ENCODE results near the gene HAUS7. TPM values are rescaled to one million over a fixed set of nuclear protein-coding genes. Genes with fewer than 3 reads are reported as not detected.

The HAUS7 gene
- total RNA-seq, 1 donor from 2014 or later, result 16.6 TPM

DNA sequence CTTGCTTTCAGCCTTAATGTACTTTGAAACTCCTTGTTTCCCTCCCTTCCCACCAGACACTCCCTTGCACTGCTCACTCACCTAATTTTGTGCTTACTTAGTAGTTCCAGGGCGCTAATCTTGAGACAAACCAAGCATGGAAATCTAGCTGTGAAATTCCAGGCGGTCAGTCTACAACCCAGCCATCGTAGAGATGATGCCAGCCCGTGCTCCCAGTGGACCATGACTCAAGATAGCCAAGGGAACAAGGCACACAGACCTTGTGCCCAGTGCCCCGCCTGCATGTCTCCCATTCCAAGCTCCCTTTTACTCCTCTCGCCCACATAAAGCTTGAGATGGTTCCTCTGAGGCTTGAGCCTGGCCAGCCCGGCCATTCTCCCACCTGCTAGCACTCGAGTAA lies 35.6 kb downstream of the HAUS7 start:
- no peak for ATAC-seq

DNA sequence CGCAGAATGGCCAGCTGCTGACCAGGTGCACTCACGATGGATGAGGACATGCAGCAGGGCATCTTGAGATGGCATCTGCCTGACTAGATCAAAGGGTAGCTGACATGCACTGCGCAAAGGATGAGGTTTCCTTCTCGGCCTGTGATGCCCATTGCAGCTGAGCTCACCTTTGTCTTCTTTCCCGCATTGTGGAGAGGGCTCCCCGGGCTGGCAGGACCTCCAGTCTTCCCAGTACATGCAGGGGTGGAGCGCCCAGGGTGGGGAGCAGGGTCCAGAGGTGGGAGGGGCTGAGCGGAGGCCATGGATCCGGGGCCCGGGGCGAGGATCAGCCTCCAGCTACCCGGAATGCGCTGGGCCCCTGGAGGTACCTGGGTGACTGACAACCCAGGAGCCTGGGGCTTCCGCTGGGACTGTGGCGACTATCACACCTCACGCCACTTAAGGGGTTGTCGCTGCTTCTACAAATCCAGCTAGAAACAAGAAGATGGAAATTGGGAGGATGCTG lies 36.5 kb downstream of the HAUS7 start:
- ATAC-seq, result no peak

DNA sequence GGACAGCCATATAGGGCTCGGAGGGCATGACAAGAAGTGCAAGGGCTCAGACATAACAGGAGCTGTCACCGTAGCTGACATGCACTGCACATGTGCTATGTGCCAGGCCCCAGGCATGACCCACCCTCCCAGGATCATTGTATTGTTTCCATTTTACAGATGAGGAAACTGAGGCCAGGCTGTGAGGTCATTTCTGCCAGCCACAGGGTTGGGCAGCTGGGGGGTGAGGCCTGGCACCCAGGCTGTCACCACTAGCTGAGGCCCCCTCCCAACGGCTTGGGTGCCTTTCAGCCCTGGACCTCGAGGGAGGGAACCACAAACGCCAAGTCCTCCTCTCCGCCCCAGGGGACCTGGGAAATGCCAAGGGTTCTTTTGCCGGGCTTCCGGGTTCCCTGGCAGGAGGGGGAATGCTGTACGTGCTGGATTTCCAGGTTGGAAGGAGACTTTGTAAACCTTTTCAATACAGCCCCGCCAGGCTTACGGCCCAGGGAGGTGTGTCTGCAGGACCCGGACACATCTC lies 37.2 kb downstream of the HAUS7 start:
- no peak for ATAC-seq

DNA sequence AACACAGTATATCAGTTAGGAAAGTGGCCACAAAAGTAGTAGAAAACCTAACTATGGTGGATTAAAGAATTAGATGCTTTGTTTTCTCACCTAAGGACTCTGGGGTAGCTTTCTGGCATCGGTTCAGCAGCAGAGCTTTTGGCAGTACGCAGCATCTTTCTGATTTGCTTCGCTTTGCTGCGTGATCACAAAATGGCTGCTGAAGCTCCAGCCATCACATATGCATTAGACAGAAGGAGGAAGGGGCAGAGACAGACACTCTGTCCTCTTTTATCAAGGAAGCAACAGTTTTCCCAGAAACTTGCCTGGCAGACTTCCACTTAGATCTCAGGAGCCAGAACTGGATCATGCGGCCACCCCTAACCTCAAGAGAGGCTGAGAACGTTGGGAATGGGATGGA lies 39.6 kb downstream of the HAUS7 start:
- ATAC-seq, result no peak

DNA sequence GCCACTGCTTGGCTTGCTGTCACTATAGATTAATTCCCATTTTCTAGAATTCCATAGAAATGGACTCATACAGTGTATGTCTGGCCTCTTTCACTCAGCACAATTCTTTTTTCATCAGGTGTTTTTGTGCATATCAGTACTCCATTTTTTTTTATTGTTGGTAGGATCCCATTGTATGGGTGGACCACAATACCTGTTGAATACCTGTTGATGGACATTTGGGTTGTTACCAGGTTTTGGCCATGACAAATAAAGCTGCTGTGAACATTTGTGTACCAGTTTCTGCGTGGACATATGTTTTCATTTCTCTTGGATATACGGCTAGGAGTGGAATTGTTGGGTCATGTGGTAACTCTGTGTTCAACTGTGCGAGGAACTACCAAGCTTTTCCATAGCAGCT lies 44.2 kb downstream of the HAUS7 start:
- no peak for ATAC-seq

DNA sequence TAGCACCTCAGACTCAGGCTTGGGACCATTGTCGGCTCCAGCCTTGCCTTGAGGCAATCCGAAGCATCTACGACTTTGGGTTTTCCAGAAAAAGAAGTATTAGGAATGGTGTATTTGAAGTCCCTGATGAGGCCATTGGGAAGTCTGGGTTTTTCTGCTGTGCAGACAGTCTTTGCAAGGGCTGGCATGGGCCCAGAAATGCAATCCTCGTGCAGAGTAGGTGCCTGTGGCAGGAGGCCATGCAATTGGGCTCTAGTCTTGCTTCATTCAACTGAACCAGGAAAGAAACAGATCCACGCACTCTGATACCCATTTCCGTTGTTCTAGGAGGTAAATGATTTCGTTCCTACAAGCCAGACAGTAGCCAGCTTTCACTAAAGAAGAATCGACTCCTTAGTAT lies 46.7 kb downstream of the HAUS7 start:
- no peak for ATAC-seq

DNA sequence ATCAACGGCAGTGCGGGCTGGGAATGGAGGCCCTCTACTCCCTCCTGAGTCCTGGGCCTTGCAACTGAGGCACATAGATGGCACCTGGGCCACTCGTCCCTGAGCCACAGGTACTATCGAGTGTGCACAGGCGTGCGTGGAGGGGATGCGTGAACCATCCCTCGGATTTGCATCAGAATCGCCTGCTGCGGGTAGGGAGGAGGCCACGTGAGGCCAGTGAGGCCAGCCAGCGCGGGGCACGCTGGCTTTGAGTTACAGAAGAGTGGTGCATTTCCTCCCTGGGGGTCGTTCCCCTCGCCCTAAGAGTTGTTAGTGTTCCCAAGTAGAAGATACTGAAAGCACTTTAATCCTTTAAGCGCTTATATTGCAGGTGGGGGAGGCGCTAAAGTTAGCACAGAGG lies 48.5 kb downstream of the HAUS7 start:
- no peak for ATAC-seq

DNA sequence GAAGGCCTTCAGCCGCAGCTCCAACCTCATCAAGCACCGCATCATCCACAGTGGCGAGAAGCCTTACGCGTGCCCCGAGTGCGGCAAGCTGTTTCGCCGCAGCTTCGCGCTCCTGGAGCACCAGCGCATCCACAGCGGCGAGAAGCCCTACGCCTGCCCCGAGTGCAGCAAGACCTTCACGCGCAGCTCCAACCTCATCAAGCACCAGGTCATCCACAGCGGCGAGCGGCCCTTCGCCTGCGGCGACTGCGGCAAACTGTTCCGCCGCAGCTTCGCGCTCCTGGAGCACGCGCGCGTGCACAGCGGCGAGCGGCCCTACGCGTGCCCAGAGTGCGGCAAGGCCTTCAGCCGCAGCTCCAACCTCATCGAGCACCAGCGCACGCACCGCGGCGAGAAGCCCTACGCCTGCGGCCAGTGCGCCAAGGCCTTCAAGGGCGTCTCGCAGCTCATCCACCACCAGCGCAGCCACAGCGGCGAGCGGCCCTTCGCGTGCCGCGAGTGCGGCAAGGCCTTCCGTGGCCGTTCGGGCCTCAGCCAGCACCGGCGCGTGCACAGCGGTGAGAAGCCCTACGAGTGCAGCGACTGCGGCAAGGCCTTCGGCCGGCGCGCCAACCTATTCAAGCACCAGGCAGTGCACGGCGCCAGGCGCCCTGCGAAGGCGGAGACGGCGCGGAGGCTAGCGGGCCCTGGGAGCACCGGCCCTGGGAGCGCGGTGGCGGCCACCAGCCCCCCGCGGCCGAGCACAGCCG lies 49.4 kb downstream of the HAUS7 start:
- no peak for ATAC-seq

DNA sequence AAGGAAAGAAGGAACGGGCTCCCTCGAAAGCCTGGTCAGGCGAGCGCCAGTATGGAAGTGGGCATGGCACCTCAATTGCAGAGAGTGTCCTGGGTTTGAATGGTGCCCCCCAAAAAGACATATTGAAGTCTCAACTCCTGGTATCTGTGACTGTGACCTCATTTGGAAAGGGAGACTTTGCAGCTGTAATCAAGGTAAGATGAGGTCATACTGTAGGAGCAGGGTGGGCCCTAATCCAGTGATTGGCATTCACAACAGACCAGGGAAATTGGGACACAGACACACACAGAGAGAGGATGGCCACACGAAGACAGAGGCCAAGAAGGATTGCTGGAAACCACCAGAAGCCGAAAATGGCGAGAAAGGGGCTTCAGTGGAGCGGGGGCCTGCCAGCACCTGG lies 52.7 kb downstream of the HAUS7 start:
- no peak for ATAC-seq

DNA sequence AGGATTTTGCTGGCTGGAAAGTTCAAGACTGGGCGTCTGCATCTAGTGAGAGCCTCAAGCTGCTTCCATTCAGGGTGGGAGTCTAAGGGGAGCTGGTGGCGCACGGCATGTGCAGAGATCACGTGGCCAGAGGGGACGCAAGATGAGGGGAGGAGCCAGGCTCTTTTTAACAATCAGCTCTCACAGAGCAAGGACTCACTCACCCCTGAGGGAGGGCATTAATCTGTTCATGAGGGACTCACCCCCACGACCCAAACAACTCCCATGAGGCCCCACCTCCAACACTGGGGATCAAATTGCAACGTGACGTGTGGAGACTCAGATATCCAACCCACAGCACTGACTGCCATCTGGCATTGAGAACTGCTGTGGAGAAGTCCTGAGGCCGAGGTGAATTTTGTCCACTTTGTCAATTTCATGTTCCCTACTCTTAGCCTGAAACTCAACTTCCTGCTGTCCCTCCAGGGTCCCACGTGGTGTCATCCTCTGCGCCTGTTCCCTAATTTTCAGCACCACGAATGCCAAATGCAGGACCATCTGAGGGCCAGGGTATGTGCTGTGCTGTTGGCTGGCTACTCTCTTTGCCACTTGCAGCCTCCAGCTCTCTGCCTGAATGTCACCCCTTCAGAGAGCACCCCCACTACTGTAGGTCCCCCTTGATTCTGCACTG lies 53.5 kb downstream of the HAUS7 start:
- ATAC-seq, result no peak

DNA sequence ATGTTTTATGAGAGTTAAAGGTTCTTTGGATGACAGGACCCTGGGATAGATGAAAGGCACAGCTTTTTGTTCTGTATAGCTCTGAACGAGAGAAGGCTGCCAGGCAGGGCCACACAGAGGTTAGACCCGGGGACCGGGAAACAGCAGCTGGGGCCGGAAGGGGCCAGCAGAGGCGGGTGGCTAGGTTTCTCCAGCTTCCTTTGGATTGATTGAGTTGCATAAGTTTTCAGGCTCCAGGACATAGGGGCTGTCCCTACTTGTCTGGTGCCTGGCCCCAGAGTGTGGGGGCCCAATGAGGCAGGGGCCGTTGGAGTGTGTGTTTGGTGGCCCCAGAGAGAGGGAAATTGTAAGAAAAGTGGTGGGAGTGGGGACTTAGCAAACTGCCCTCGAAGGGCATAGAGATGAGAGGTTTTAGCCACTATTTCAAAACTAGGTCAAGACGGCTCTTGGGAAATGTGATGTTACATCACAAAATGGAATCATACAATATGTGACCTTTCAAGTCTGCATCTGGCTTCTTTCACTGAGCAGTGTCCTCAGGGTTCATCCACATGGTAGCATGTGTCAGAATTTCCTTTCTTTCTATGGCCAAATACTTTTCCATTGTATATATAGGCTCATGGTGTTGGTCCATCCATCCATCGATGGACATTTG lies 55.4 kb downstream of the HAUS7 start:
- ATAC-seq, result no peak

DNA sequence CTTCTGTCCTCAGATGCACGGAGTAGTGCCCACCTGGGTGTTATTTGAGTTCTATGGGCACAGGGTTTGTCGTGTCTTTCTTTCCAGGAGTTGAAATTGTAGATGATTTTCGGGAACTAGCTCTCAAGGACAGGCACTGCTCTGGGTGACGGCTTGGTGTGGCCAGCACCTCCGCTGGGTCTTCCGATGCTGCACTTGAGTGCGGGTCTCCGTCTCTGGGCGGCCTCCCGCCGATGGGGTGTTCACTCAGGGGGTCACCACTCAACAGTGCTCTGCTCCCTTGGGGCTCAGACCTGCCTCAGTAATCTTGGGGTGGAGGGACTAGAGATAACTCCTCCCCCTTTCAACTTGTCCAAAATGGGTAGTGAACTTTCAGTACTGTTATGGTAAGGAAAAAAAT lies 56.6 kb downstream of the HAUS7 start:
- no peak for ATAC-seq

DNA sequence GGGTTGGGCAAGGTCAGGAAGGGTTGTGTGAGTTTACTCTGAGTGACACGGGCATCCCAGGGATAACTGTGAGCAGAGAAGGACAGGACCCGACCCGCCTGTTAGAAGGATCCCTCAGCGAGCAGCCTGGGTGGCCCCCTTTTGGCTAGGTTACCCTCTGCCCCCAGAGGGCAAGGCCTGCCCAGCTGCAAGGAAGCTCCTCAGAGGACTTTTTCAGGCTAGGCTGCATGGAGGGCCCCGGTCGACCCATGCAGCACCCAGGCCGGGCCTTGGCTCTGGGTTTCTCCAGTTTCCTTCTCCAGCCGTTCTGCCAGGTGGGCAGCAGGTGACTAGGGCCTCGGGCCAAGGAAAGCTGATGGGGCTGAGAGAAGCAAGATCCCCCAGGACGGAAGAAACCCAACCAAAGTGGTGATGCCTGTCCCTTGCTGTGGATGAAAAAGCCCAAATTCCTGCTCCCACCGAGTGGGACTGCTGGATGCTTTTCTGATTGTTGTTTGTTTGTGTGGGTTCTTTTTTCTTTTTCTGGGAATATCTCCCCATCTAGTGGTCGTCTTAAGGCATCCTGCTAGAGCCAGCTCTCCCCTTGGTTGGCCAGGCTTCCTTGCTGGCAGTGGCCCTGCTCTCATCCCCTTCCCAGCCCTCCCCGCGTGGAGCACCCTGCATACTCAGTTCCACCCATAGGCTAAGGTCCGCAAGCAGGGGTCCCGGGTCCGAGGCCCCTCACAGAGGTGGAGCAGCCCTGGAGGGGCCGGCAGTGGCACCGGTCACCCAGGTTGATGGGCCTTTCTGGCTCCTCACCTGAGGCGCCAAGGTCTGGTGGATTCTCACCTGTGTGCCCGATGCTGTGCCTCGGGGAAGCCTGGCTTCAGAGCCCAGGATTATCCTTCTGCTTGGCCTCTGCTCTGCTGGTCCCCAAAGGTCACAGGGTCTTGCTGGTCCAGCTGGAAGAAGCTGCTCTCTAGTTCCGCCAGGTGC lies 57.3 kb downstream of the HAUS7 start:
- no peak for ATAC-seq

DNA sequence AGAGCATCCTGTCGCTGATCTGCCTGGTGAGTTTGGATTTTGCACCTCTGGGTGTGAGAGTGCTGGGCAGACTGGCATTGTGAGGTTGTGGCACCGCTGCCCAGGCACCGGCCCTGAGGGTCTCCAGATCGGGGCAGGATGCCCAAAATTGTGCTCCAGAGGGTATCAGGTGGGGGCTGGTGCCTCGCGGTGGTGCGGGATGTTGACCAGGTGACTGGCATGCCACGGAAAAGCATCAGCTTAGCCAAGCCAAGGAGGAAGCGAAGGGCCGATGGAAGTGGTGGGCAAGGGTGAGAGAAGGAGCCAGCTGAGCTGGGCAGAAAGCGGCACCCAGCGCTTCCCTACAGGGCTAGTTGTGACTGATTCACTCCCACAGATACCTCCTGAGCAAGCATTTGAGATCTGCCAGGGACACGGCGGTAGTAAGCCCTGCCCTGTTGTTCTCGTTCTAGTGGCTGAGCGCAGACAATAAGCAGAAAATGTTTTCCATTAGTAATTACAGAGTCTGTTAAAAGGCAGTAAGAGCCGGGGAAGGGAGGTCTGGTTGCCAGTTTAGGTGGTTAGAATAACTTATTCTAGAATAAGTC lies 58.3 kb downstream of the HAUS7 start:
- peak; percentile 76 for ATAC-seq

DNA sequence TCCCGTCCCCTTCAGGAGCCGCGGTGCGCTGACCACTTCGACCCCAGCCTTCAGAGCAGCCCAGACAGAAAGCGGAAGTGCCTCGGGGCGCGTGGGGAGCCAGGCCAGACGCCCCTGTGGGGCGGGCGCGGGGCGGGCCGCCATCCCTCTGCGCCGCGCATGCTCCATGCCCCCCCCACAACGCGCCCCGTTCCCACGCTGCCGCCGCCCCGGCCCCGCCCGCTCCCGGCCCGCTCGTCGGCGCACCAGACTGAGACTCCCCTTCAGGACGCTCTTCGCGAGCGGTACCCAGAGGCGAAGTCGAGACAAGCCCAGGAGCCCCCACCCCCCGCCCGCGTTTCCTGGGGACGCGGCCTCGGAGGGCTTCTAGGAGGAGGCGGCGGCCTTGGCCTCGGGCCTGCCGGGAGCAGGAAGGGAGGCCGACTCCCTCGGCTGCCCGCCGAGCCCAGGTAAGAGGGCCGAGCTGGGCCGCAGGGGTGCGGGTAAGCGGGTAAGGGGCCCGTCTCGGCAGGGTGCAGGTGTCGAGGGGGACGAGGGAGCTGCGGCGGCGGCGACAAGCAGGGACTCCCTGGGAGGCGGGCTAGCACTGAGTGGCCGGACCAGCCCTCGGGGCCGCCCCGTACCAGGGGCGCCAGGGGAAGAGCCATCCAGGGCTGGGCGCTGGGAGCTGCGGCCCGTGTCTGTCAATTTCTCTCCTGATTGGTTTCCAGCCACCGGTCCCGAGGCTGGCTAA lies 59.0 kb downstream of the HAUS7 start, which contains the start of gene ZFP92:
TSS of gene ZFP92 (plus strand) at position 218 of the 733 bp plus-strand sequence. CDS start 6,851 bp downstream, outside the sequence.
- peak; percentile 42 for ATAC-seq

DNA sequence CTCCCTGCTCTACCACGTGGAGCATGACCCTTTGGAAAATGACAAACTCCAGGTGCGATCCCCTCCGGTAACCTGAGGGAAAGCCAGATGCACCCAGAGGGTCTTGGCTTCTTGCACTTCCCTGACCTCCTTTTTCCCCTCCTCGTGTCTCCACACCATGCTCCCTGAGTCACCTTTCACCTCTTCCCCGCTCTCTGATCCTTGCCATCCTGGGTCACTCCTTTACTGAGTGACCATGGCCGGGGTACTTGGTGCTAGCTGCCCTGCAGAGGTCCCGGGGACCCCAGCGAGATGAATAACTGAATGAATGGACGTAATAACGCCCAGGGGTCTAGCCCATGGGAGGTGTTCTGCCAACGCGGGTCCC lies 59.5 kb downstream of the HAUS7 start:
- no peak for ATAC-seq

DNA sequence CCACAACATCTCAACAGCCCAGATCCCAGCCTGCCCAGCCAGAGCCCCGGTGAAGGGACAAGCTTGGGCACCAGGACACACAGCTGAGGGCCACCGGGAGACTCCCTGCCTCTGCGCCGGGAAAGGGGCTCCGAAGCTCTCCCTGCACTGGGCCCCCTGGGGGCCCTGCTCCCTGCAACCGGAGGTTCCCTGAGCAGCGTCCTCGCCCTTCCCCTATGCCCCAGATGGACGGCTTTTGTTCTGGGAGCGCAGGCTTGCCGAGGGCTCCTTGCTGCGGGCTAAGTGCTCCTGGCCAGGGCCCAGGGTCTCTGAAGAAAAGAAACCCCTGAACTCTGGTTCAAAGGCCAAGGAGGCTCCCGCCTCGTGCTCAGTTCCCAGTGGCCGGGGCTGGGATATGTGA lies 60.0 kb downstream of the HAUS7 start:
- no peak for ATAC-seq

DNA sequence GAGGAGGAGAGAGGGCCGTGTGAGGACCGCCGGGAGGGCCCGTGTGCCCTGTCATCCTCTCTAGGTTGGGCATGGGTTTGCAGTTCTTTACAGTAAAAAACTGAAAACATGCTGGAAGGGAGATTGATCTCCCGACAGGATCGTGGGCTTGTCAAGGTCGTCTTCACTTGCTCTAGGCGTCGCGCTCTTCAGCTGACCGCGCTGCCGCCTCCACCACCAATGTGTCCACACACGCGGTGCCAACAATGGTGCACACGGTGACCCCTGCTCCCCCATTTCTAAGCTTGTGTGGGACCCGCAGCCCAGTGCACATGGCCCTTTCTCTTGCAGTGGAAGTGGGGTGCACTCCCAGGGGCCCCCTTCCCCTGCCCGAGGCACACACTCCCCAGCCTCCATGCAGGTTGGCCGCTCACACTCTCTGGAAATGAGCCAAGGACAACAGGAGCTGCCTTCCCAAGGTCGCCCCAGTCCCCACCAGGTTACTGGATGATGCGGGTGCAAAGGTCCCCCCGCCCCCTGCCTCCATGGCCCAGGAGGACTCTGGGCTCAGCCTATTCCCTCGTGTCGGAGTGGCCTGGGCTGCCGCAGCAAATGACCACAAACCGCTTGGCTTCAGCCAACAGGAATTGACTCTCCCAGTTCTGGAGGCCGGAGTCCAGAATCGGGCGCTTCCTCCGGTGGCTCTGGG lies 60.8 kb downstream of the HAUS7 start:
- ATAC-seq, result no peak

DNA sequence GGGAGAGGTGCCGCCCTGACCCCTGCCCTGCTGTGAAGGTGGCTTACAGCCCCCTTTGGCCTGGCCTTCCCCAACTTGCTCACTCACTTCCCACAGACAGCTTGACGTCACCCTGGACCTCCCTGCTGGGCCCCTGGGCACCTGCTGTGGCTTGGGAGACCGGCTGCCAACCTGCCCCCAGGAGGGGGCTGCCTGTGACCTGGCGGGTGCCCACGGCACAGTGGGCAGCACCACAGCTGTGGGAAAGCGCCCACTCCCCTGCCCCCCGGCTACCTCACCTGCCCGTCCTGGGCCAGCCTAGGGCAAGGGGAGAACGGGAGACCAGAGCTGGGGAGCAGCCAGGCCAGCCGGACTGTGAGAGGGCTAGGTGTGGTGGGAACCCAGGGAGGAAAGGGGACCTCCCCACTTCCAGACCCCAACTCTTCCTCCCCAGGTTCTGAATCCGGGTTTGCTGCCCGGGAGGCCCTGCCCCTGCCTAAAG lies 61.5 kb downstream of the HAUS7 start:
- no peak for ATAC-seq

DNA sequence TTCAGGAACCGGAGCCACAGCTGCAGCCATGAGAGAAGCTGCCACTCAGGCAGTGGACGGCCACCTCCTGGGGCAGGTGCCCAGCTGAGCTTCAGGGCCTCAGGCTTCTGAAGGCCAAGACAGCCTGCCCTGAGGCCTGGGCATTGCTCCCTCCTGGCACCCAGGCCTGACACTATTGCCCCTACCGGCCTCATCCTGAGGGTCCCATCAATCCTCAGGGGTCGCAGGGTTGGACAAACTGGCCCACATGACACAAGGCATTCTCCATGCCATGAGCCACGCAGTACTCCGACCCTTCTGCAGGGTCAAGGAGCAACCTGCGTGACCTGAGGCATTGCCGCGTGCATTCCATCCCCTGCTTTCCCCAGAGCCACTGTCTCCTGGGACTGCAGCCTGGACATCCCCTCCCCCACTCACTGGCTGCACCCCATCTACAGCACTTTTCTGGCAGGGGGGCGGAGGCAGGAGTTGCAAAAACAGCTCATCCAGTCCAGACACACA lies 62.1 kb downstream of the HAUS7 start:
- ATAC-seq, result no peak

Measured in esophagus mucosa (tissue), 1 donor.